Erythroblast (primary cell): ENCODE results near the gene POLRMT.

ENCODE experiments used
- DNase-seq, 2 experiments: peaks; one replicate each; lab custom pipeline; 2025; lab: John Stamatoyannopoulos, UW
- GATA1 ChIP-seq: IDR thresholded peaks from 2 replicates; pipeline ENCODE4 v1.6.1; 2011; ENCODE audit warnings: low read depth, mild to moderate bottlenecking, control low read depth, low read length, moderate library complexity
- POLR2A ChIP-seq: IDR thresholded peaks from 2 replicates; pipeline ENCODE4 v1.6.1; 2011; ENCODE audit warnings: mild to moderate bottlenecking, low read length

Gene POLRMT

GRCh38 chr19:597406-598315 lies 35.7 kb downstream of the POLRMT start:
- TF ChIP-seq GATA1, result no peak
- no peak for TF ChIP-seq POLR2A
- DNase-seq, result no peak

GRCh38 chr19:596263-596655 lies 37.1 kb downstream of the POLRMT start:
- TF ChIP-seq POLR2A, result no peak
- no peak for TF ChIP-seq GATA1
- no peak for DNase-seq

- no peak for TF ChIP-seq GATA1
- TF ChIP-seq POLR2A, result no peak
- no peak for DNase-seq
These were observed 37.7 kb downstream of the POLRMT start for GRCh38 chr19:595326-596262.

- no peak for TF ChIP-seq POLR2A
- TF ChIP-seq GATA1, result no peak
- no peak for DNase-seq
These were observed 39.0 kb downstream of the POLRMT start for GRCh38 chr19:594265-594870.

GRCh38 chr19:593505-593904 lies 39.8 kb downstream of the POLRMT start:
- TF ChIP-seq GATA1 (no peak), POLR2A (no peak)
- DNase-seq, result no peak

GRCh38 chr19:593055-593454 lies 40.3 kb downstream of the POLRMT start:
- TF ChIP-seq POLR2A (no peak), GATA1 (no peak)

GRCh38 chr19:592101-592500 lies 41.2 kb downstream of the POLRMT start:
- DNase-seq, result no peak
- TF ChIP-seq POLR2A (no peak), GATA1 (no peak)

More at GRCh38 chr19:593055-593454, 40.3 kb downstream of the POLRMT start:
- DNase-seq, result no peak

- no peak for TF ChIP-seq GATA1
- no peak for TF ChIP-seq POLR2A
- DNase-seq, result peak in 1 of 2 experiments; percentile 63
These were observed 42.0 kb downstream of the POLRMT start for GRCh38 chr19:591099-591958.

- no peak for TF ChIP-seq GATA1
- TF ChIP-seq POLR2A, result no peak
- no peak for DNase-seq
These were observed 42.6 kb downstream of the POLRMT start for GRCh38 chr19:590750-591098.

GRCh38 chr19:590396-590745 lies 43.0 kb downstream of the POLRMT start:
- TF ChIP-seq POLR2A (no peak), GATA1 (no peak)

GRCh38 chr19:589693-590395 lies 43.5 kb downstream of the POLRMT start, which contains the start of gene HCN2:
Gene HCN2, plus strand, starts transcription at chr19:589881. Its CDS starts 65 bp downstream, at chr19:589946.
- peak in 1 of 2 experiments; percentile 46 for DNase-seq
- no peak for TF ChIP-seq GATA1
- TF ChIP-seq POLR2A, result no peak

More at GRCh38 chr19:590396-590745, 43.0 kb downstream of the POLRMT start:
- peak; percentile 54 to 55 for DNase-seq
